PFSK-1 (cell line): ENCODE results near the gene SERPINB10.

Source experiments
- FOXP2 ChIP-seq: optimal IDR thresholded peaks from 2 replicates; pipeline ENCODE3; 2011; ENCODE audit warnings: borderline replicate concordance, control low read depth, inconsistent platforms; ENCODE audit not compliant: insufficient read depth; ENCODE audit errors: extremely low read length, extremely low read depth
- POLR2AphosphoS5 ChIP-seq: IDR thresholded peaks from 2 replicates; pipeline ENCODE4 v1.6.1; 2012; ENCODE audit warnings: low read depth, mild to moderate bottlenecking, control low read depth, low read length, moderate library complexity
- REST ChIP-seq, 2 experiments: IDR thresholded peaks; 2 replicates each; pipeline versions ENCODE4 v1.6.1 to v1.8.0; 2011 to 2012; ENCODE audit warnings: low read depth in 2 of 2, low read length in 2 of 2, control low read depth in 1 of 2, inconsistent platforms in 1 of 2, mild to moderate bottlenecking in 1 of 2, moderate library complexity in 1 of 2; ENCODE audit not compliant: insufficient read depth in 1 of 2
- SIN3A ChIP-seq: IDR thresholded peaks from 2 replicates; pipeline ENCODE4 v1.6.1; 2012; ENCODE audit warnings: mild to moderate bottlenecking, low read length, moderate library complexity, borderline replicate concordance; ENCODE audit not compliant: insufficient read depth
- TAF1 ChIP-seq: IDR thresholded peaks from 2 replicates; pipeline ENCODE4 v1.6.1; 2012; ENCODE audit warnings: low read length, control low read depth, borderline replicate concordance; ENCODE audit not compliant: insufficient read depth

SERPINB10 gene

GRCh38 chr18:63975628-63976027 lies 67.9 kb downstream of the SERPINB10 start:
- TF ChIP-seq FOXP2 (no peak), SIN3A (no peak), REST (IDR thresholded peaks at IDR 0.05; ENCODE audit: insufficient read depth in 1 of 2, low read depth in 2 of 2, low read length in 2 of 2) (no peak), TAF1 (no peak), POLR2AphosphoS5 (no peak)

- TF ChIP-seq POLR2AphosphoS5 (no peak), TAF1 (no peak), FOXP2 (no peak), REST (IDR thresholded peaks at IDR 0.05; ENCODE audit: insufficient read depth in 1 of 2, low read depth in 2 of 2, low read length in 2 of 2) (no peak), SIN3A (no peak)
Observed at GRCh38 chr18:63977040-63977439, 69.3 kb downstream of the SERPINB10 start.

GRCh38 chr18:63979409-63979920 lies 71.7 kb downstream of the SERPINB10 start:
- TF ChIP-seq TAF1: no peak
- no peak for TF ChIP-seq POLR2AphosphoS5
- no peak for TF ChIP-seq FOXP2
- TF ChIP-seq REST (IDR thresholded peaks at IDR 0.05; ENCODE audit: insufficient read depth in 1 of 2, low read depth in 2 of 2, low read length in 2 of 2): no peak

GRCh38 chr18:63980027-63980426 lies 72.3 kb downstream of the SERPINB10 start:
- TF ChIP-seq FOXP2: no peak
- no peak for TF ChIP-seq SIN3A
- TF ChIP-seq TAF1: no peak
- no peak for TF ChIP-seq POLR2AphosphoS5
- TF ChIP-seq REST (IDR thresholded peaks at IDR 0.05; ENCODE audit: insufficient read depth in 1 of 2, low read depth in 2 of 2, low read length in 2 of 2): no peak

GRCh38 chr18:63980896-63981460 lies 73.2 kb downstream of the SERPINB10 start:
- TF ChIP-seq REST (IDR thresholded peaks at IDR 0.05; ENCODE audit: insufficient read depth in 1 of 2, low read depth in 2 of 2, low read length in 2 of 2): no peak
- TF ChIP-seq FOXP2: no peak
- TF ChIP-seq POLR2AphosphoS5: no peak
- no peak for TF ChIP-seq SIN3A
- no peak for TF ChIP-seq TAF1
